Activated T-helper 1 cell treated with anti-CD3 and anti-CD28 coated beads, Interleukin-12 subunit alpha, Interleukin-12 subunit beta, Interleukin-2, Interleukin-4 antibody, amounts not matched to agents 30 ng/mL and 10 ng/mL and 1 ng/mL, durations not matched to agents 14 hours and 24 hours and 36 hours (primary cell): ENCODE data around the gene VIPR2. TPM values are rescaled to one million over a fixed set of nuclear protein-coding genes. Genes with fewer than 3 reads are reported as not detected.
"Not testable (repeated sequence)": the region's sequence is repeated elsewhere in the genome, so short reads cannot be mapped to it uniquely, and the experiment has no call there.

Source experiments
- DNase-seq: peaks from one replicate; pipeline ENCODE4 v3.0.0; 2021; ENCODE audit warnings: low spot score
- H3K27ac Mint-ChIP-seq: one replicate; pipeline ENCODE4 v1.8.0; 2021; ENCODE audit warnings: mild to moderate bottlenecking, mixed read lengths
- H3K27me3 Mint-ChIP-seq: one replicate; pipeline ENCODE4 v1.8.0; 2022; ENCODE audit warnings: mild to moderate bottlenecking, moderate library complexity, mixed read lengths; ENCODE audit not compliant: insufficient read depth
- H3K36me3 Mint-ChIP-seq: one replicate; pipeline ENCODE4 v1.8.0; 2021; ENCODE audit warnings: low read depth, mixed read lengths
- H3K4me1 Mint-ChIP-seq: one replicate; pipeline ENCODE4 v1.8.0; 2021; ENCODE audit warnings: low read depth, mixed read lengths
- H3K4me3 Mint-ChIP-seq: one replicate; pipeline ENCODE4 v1.8.0; 2021; ENCODE audit warnings: mild to moderate bottlenecking, moderate library complexity, mixed read lengths
- H3K9me3 Mint-ChIP-seq: one replicate; pipeline ENCODE4 v1.8.0; 2021; ENCODE audit warnings: mixed read lengths
- intact Hi-C: fragments of 100-400 bp; cut with micrococcal nuclease; formaldehyde crosslinking; loops from one replicate; pipeline ENCODE4 v1.15.1; 2024
- total RNA-seq: library from RNA; stranded (reverse); gene quantifications from 2 replicates; pipeline ENCODE4 v1.2.3, GENCODE V29; 2022

The VIPR2 gene, protein sequence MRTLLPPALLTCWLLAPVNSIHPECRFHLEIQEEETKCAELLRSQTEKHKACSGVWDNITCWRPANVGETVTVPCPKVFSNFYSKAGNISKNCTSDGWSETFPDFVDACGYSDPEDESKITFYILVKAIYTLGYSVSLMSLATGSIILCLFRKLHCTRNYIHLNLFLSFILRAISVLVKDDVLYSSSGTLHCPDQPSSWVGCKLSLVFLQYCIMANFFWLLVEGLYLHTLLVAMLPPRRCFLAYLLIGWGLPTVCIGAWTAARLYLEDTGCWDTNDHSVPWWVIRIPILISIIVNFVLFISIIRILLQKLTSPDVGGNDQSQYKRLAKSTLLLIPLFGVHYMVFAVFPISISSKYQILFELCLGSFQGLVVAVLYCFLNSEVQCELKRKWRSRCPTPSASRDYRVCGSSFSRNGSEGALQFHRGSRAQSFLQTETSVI
- 0.70 and 1.3 TPM in 2 replicates for total RNA-seq

DNA sequence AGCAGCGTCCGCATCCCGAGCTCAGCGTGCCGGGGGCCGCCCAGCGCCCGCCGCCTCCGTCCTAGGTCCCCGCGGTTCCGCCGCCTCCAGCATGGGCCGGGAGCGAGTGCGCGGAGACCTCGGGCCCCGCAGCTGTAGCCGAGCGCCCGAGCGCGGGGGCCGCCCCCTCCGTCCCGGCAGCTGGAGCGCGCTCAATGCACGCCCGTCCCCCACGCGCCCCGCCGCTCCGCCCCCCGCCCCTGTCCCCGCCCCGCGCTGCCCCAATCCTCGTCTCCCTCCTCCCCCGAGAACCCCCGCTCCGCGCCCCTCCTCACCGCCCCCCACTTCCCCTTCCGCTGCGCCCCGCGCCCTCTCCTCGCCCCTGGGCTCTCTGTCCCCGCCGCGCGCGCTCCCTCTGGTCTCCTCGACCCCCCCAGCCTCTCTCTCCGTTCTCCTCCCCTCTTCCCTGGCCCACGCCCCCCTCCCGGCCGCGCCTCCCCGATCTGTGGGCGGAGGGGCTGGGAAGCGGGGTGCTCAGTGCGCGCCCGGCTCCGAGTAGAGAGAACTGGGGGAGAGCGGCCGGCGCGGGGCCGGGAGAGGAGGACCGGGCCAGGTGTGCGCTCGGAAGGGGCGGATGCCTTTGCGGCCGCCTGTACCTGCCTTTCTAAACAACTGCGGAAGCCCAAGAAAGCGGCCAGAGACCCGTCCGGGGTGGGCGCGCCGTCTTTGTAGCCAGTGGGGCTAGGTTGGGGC lies at the start of gene VIPR2:
Gene VIPR2, minus strand, starts transcription at position 110 of the 732 bp plus-strand sequence. Its CDS starts 96 bp downstream, at position 14.
- Mint-ChIP-seq H3K4me1 (no peaks in the 10 kb centered on the region), H3K9me3 (no peaks in the 10 kb centered on the region), H3K4me3 (peak within 1 kb of the TSS; percentile 62), H3K27ac (no peak within 1 kb of the TSS), H3K27me3 (peaks cover 43% of the 10 kb centered on the region), H3K36me3 (no peaks in the 10 kb centered on the region)
- DNase-seq, result no peak
- intact Hi-C loops, result loop anchor here (2.0 to 10.0 kb wide), 2 partner anchors 52 to 90 kb away; no protein-coding TSS in a partner anchor

DNA sequence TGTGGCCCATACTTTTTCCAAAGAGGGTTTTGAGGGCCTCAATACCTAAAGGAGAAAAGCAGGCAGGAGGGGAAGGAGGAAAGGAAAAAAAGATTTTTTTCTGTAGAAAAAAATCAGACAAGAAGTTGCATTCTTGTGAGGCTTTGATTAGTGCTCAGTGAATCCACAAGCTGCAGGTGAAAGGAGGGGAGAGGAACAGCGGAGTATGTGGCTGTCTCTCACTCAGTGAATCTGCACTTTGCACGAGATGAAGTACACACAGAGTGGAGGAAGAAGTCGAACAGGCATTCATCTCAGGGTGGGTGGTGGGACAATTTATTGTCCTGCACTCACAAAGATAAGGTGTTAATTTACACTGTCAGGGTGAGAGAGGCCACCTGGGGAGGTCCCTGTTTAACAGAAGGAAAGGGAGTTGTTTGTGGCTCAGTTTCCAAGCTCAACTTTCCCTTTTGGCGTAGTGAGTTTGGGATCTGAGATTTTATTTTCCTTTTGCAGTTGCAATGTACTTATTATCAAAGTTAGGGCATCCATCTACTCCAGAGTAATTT lies 49.0 kb upstream of the VIPR2 start:
- no peak for DNase-seq
- no peak overlapping the region for H3K27ac Mint-ChIP-seq

DNA sequence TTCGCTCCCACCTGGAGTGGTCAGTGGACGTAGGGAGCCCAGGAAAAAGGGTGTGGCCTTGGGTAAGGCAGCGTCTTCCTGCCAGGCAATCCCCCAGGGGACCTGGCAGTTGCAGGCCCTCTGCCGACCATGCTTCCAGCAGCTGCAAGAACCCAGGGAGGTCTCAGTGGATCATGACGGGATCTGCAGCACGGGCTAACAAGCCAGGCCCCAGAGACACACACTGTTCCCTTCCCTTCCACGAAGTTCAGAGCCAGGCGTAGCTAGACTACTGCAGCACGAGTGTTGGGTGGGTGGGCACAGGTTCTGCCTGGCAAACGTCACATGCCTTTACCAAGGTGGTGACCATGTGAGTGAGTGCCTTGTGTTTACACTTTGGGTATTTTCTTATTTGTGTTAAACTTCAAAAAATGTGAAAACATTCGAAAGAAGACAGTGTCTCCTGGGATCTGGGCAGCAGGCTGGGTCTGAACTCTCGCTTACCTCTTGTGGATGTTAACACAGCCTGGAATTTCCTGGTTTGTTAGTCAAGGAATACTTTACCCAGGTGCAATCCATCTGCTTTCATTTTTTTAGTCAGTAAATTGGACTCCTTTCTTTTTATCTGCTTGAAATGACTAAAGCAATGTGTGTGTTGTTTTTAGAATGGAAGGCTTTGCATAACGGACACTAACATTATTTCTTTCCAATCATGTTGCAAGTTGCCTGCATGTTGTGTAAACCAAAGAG lies 48.2 kb upstream of the VIPR2 start:
- Mint-ChIP-seq H3K36me3 (no peaks in the 10 kb centered on the region), H3K9me3 (no peaks in the 10 kb centered on the region), H3K27ac (no peak overlapping the region), H3K4me1 (peaks cover 33% of the 10 kb centered on the region), H3K27me3 (peaks cover 20% of the 10 kb centered on the region), H3K4me3 (no peak overlapping the region)
- intact Hi-C loops, result no loop called here
- no peak for DNase-seq

More for the DNA sequence above, 49.0 kb upstream of the VIPR2 start:
- no peak overlapping the region for H3K4me3 Mint-ChIP-seq
- H3K27me3 Mint-ChIP-seq, result peaks cover 18% of the 10 kb centered on the region
- H3K9me3 Mint-ChIP-seq, result no peaks in the 10 kb centered on the region
- H3K36me3 Mint-ChIP-seq, result no peaks in the 10 kb centered on the region
- H3K4me1 Mint-ChIP-seq, result peaks cover 36% of the 10 kb centered on the region
- intact Hi-C loops, result no loop called here

DNA sequence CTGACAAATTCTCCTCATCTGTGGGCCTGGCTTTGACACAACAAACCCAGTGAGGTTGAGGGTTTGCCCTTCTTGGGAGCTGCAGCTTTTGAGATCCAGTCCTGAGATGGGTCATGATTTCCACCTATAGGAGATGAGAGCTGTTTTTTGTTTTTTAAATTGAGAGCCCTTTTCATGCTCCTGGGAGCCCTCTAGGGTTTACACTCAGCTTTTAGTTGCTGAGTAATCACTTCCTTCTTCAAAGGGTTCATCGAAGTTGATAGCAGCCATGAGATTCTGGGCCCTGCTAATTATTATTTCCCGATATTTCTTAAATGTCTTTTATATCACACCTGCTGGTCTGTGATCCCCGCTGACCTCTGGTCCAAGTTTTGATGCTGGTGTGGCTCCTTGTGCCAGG lies 47.3 kb upstream of the VIPR2 start:
- Mint-ChIP-seq H3K4me3 (no peak overlapping the region), H3K27me3 (peaks cover 20% of the 10 kb centered on the region), H3K36me3 (no peaks in the 10 kb centered on the region), H3K9me3 (no peaks in the 10 kb centered on the region), H3K27ac (no peak overlapping the region), H3K4me1 (peaks cover 24% of the 10 kb centered on the region)
- intact Hi-C loops, result no loop called here
- no peak for DNase-seq

DNA sequence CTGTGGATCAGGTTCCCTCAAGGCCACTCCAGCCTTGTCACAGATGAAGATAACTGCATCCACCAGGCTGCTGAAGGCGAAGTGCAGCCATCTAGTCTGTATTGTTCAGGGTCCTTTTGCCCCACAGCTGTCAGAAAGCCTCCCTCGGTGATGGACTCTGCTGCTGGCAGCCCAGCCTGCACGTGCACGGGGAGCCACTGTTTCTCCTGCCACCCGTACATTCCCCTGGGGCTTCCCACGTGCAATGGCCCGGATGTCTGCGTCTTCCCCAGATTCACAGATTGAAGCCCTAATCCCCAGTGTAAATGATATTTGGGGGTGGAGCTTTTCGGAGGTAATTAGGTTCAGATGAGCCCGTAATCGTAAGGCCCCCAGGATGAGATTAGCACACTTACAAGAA lies 46.6 kb upstream of the VIPR2 start:
- no peak overlapping the region for H3K27ac Mint-ChIP-seq
- H3K36me3 Mint-ChIP-seq, result no peaks in the 10 kb centered on the region
- no peaks in the 10 kb centered on the region for H3K9me3 Mint-ChIP-seq
- no peak for DNase-seq
- peaks cover 22% of the 10 kb centered on the region for H3K27me3 Mint-ChIP-seq
- H3K4me1 Mint-ChIP-seq, result peaks cover 17% of the 10 kb centered on the region
- intact Hi-C loops, result no loop called here
- no peak overlapping the region for H3K4me3 Mint-ChIP-seq

DNA sequence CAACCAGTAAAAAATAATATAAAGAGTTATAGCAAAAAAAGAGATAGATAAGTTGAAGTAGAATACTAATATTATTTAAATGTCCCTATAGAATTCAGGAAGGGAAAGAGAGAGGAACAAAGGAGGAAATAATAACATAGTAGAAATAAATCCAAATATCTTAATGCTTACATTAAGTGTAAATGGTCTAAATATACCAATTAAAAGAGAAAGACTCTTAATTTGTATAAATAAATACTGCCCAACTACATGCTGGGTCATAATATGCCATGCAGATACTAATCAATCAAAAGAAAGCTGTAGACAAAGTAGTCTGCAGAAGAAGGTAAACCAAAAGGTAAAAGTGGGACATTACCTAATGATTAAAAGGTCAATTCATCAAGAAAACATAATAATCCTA lies 43.3 kb upstream of the VIPR2 start:
- intact Hi-C loops, result no loop called here
- Mint-ChIP-seq H3K36me3 (no peaks in the 10 kb centered on the region), H3K27me3 (peaks cover 34% of the 10 kb centered on the region)

DNA sequence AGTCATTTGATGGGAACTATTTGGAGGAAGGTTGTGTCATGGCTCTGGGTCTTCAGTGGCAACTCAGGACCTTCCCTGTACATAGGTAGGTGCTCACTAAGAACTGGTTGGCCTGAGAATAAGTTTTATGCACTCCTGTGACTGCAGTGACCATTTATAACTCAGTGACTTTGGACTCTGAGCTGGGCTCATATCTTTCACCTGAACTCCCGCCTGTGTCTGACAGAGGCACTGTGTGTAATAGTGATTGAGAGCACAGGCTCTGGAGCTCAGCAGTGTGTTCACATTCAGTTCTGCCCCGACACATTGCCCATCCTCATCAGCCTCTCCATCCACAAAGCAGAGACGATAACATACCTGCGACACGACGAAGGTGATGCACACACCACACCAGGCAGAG lies 34.6 kb upstream of the VIPR2 start:
- H3K36me3 Mint-ChIP-seq, result peaks cover 3% of the 10 kb centered on the region
- DNase-seq, result no peak
- H3K27me3 Mint-ChIP-seq, result peaks cover 13% of the 10 kb centered on the region
- no peak overlapping the region for H3K4me3 Mint-ChIP-seq
- H3K9me3 Mint-ChIP-seq, result peaks cover 27% of the 10 kb centered on the region
- intact Hi-C loops, result no loop called here
- H3K4me1 Mint-ChIP-seq, result no peaks in the 10 kb centered on the region
- H3K27ac Mint-ChIP-seq, result no peak overlapping the region

More for the DNA sequence above, 43.3 kb upstream of the VIPR2 start:
- peaks cover under 1% of the 10 kb centered on the region for H3K4me1 Mint-ChIP-seq
- H3K9me3 Mint-ChIP-seq, result peaks cover 10% of the 10 kb centered on the region
- no peak overlapping the region for H3K4me3 Mint-ChIP-seq
- H3K27ac Mint-ChIP-seq, result no peak overlapping the region
- no peak for DNase-seq

DNA sequence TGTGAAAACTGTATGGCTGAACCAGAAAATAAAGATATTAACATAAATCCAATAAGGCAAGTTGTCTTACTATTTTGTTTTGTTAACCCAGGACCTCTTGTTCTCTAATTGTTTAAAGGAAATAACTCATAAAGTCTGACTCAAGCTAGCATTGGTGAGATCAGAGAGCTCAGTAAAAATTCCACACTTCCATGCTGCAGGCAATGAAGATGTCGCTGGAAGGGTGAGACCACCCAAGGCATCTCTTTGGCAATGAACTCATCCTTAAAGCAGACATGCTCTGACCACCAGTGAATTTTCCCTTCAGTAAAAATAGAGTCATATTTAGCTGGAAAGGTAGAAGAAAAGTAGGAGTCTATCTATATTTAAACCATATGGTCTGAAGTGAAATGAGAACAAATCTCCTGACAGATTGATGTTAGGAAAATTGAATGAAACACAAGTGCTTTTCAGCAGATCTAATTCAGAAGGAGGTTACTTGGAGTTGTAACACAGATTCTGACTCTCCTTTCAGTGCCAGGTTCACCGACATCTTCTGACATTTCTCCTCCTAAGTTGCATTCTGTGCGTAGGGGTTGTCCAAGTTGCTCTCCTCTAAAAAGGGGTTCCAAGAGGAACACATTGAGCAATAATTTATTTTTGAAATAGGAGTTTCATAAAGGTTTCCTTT lies 32.8 kb upstream of the VIPR2 start:
- DNase-seq, result no peak
- no peak overlapping the region for H3K4me3 Mint-ChIP-seq
- H3K4me1 Mint-ChIP-seq, result no peaks in the 10 kb centered on the region
- peaks cover 13% of the 10 kb centered on the region for H3K27me3 Mint-ChIP-seq
- H3K27ac Mint-ChIP-seq, result no peak overlapping the region
- H3K9me3 Mint-ChIP-seq, result peaks cover 37% of the 10 kb centered on the region
- peaks cover 6% of the 10 kb centered on the region for H3K36me3 Mint-ChIP-seq
- intact Hi-C loops, result no loop called here

DNA sequence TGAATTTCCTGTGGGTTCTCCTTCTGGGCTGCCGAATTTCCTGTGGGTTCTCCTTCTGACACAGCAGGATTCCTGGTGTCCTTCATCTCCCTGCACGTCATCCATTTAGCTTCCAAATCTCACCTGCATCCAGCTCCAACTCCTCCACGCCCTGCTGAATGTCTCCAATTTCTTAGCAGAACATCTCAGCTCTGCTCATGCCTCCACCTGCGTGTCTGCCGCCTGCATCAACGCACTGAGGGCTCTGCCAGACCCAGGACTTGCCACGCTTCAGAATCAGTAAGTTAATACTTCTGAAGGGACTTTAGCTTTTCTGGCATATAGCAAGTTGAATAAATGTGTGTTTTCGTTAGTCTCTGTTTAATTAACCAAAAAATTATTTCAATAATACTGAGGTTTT lies 31.1 kb upstream of the VIPR2 start:
- no peaks in the 10 kb centered on the region for H3K4me1 Mint-ChIP-seq
- H3K36me3 Mint-ChIP-seq, result peaks cover 6% of the 10 kb centered on the region
- no peak for DNase-seq
- intact Hi-C loops, result no loop called here
- H3K27ac Mint-ChIP-seq, result no peak overlapping the region
- no peak overlapping the region for H3K4me3 Mint-ChIP-seq
- H3K27me3 Mint-ChIP-seq, result peaks cover 10% of the 10 kb centered on the region
- H3K9me3 Mint-ChIP-seq, result peaks cover 37% of the 10 kb centered on the region

DNA sequence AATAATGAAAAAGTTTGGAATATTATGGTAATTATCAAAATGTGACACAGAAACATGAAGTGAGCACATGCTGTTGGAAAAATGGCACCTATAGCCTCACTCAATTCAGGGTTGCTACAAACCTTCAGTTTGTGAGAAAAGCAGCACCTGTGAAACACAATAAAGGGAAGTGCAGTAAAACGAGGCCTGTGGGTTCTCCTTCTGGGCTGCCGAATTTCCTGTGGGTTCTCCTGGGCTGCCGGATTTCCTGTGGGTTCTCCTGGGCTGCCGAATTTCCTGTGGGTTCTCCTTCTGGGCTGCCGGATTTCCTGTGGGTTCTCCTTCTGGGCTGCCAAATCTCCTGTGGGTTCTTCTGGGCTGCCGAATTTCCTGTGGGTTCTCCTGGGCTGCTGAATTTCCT lies 30.4 kb upstream of the VIPR2 start:
- H3K36me3 Mint-ChIP-seq, DNase-seq, intact Hi-C loops, H3K4me1 Mint-ChIP-seq, H3K4me3 Mint-ChIP-seq, H3K27ac Mint-ChIP-seq, H3K27me3 Mint-ChIP-seq: not testable (repeated sequence)
- H3K9me3 Mint-ChIP-seq, result peaks cover 37% of the 10 kb centered on the region

DNA sequence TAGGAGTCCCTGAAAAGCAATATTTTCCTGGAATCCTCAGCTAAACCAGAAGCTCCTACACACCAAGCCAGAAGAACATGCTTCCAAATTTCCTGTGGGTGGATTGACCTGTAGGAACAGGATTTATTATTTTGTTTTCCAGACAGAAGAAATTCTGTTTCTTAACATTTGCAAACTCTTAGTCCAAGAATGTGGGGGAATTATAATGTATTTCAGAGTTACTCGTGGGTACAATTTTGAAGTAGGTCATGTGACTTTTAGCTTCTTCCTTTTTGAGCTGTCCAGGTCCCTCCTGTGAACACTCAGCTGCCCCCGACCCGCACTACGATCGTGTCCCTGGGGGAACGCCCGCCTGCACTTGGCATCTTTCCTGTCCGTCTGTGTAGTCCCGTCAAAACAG lies 27.7 kb upstream of the VIPR2 start:
- peaks cover 4% of the 10 kb centered on the region for H3K36me3 Mint-ChIP-seq
- intact Hi-C loops, result no loop called here
- H3K9me3 Mint-ChIP-seq, result peaks cover 27% of the 10 kb centered on the region
- H3K27ac Mint-ChIP-seq, result no peak overlapping the region
- no peaks in the 10 kb centered on the region for H3K27me3 Mint-ChIP-seq
- DNase-seq, result no peak
- no peak overlapping the region for H3K4me3 Mint-ChIP-seq
- no peaks in the 10 kb centered on the region for H3K4me1 Mint-ChIP-seq

DNA sequence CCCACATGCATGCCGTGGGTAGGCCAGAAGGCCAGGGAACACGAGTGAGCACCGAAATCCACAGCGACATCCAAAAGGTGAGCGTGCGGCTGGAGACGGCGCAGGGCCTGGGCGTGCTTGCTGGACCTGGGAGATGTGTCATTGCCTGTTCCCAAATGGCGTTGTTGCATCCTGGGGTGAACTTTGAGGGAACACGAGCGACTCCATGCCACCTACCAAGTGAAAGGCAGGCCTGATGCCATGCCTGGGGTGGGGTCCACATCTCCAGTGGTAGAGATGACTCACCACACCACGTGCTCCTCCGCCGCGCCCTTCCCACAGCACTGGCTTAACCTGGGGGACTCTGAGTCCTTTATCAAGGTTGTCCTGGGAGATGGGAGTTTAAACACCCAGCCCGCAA lies 24.7 kb upstream of the VIPR2 start:
- Mint-ChIP-seq H3K27ac (no peak overlapping the region), H3K4me3 (no peak overlapping the region)

More for the DNA sequence above, 24.7 kb upstream of the VIPR2 start:
- H3K36me3 Mint-ChIP-seq, result peaks cover 3% of the 10 kb centered on the region
- no peaks in the 10 kb centered on the region for H3K4me1 Mint-ChIP-seq
- DNase-seq, result no peak
- peaks cover 12% of the 10 kb centered on the region for H3K9me3 Mint-ChIP-seq
- no peaks in the 10 kb centered on the region for H3K27me3 Mint-ChIP-seq
- intact Hi-C loops, result no loop called here
